ENCODE results near the gene PRKAG2. TPM values are rescaled to one million over a fixed set of nuclear protein-coding genes. Genes with fewer than 3 reads are reported as not detected.

Gene PRKAG2
- total RNA-seq (10 to 100 TPM; 36.7 to 46.1 TPM), polyA plus RNA-seq (ENCODE audit: insufficient read length in 2 of 2) (10 to 100 TPM; 37.5 to 42.6 TPM)
- long read RNA-seq, donor 1, transcript PRKAG2-203 (12 exons, 2,318 nt), result major isoform, 8 of 8 reads
- long read RNA-seq, donor 1, partial matches to known transcripts, result 0 of 8 reads
- long read RNA-seq, donor 1, other reads (novel, unspliced or antisense), result 0 of 8 reads
- long read RNA-seq, donor 2, partial matches to known transcripts, result 0 of 1 reads
- long read RNA-seq, donor 2, other reads (novel, unspliced or antisense), result 0 of 1 reads
- long read RNA-seq, donor 3, partial matches to known transcripts, result 0 of 4 reads
- long read RNA-seq, donor 3, other reads (novel, unspliced or antisense), result 0 of 4 reads
- long read RNA-seq, donor 4, partial matches to known transcripts, result 0 of 1 reads
- long read RNA-seq, donor 4, other reads (novel, unspliced or antisense), result 0 of 1 reads

- H3K27me3 ChIP-seq (ENCODE audit: control insufficient read depth, insufficient read depth, low read length), result peaks cover 8% of the 10 kb centered on the region
- peak in 2 of 6 donors; percentile 76 to 79 for DNase-seq (ENCODE audit: low read depth in 4 of 6, low spot score in 6 of 6)
- H3K27ac ChIP-seq (ENCODE audit: low read depth, low read length), result peak within 1 kb of the TSS; percentile 71
- H3K4me1 ChIP-seq (ENCODE audit: control insufficient read depth, insufficient read depth, low read length), result peaks cover 28% of the 10 kb centered on the region
- H3K36me3 ChIP-seq (ENCODE audit: control insufficient read depth, insufficient read depth, low read length), result no peaks in the 10 kb centered on the region
- WGBS (ENCODE audit: insufficient coverage), result under 1% methylated on average over 87 of the region's 95 CpGs
- H3K4me3 ChIP-seq (ENCODE audit: low read depth, low read length), result peak within 1 kb of the TSS; percentile 59
- H3K9me3 ChIP-seq (ENCODE audit: control insufficient read depth, insufficient read depth, low read length), result no peaks in the 10 kb centered on the region
These were observed at the start of gene PRKAG2 for GRCh38 chr7:151876899-151877777. Gene PRKAG2 (minus strand): TSS chr7:151877115. CDS start chr7:151876620, 495 bp downstream.

GRCh38 chr7:151926336-151926712, 49.4 kb upstream of the PRKAG2 start:
- Histone ChIP-seq H3K36me3 (ENCODE audit: control insufficient read depth, insufficient read depth, low read length) (no peaks in the 10 kb centered on the region), H3K9me3 (ENCODE audit: control insufficient read depth, insufficient read depth, low read length) (no peaks in the 10 kb centered on the region), H3K4me3 (ENCODE audit: low read depth, low read length) (no peak overlapping the region), H3K27me3 (ENCODE audit: control insufficient read depth, insufficient read depth, low read length) (no peaks in the 10 kb centered on the region), H3K4me1 (ENCODE audit: control insufficient read depth, insufficient read depth, low read length) (peaks cover 3% of the 10 kb centered on the region), H3K27ac (ENCODE audit: low read depth, low read length) (no peak overlapping the region)
- no peak for DNase-seq (ENCODE audit: low read depth in 4 of 6, low spot score in 6 of 6)
- WGBS (ENCODE audit: insufficient coverage), result 96% methylated on average over 5 of the region's 5 CpGs

- peaks cover 3% of the 10 kb centered on the region for H3K4me1 ChIP-seq (ENCODE audit: control insufficient read depth, insufficient read depth, low read length)
- 57% methylated on average over 16 of the region's 22 CpGs for WGBS (ENCODE audit: insufficient coverage)
- H3K27me3 ChIP-seq (ENCODE audit: control insufficient read depth, insufficient read depth, low read length), result no peaks in the 10 kb centered on the region
- no peaks in the 10 kb centered on the region for H3K36me3 ChIP-seq (ENCODE audit: control insufficient read depth, insufficient read depth, low read length)
- no peak overlapping the region for H3K4me3 ChIP-seq (ENCODE audit: low read depth, low read length)
- peak overlapping the region; percentile 49 for H3K27ac ChIP-seq (ENCODE audit: low read depth, low read length)
- H3K9me3 ChIP-seq (ENCODE audit: control insufficient read depth, insufficient read depth, low read length), result no peaks in the 10 kb centered on the region
- peak in 2 of 6 donors; percentile 62 to 76 for DNase-seq (ENCODE audit: low read depth in 4 of 6, low spot score in 6 of 6)
These were observed 48.8 kb upstream of the PRKAG2 start for GRCh38 chr7:151925446-151926335.

GRCh38 chr7:151924508-151924907, 47.6 kb upstream of the PRKAG2 start:
- no peak for DNase-seq (ENCODE audit: low read depth in 4 of 6, low spot score in 6 of 6)
- Histone ChIP-seq H3K27ac (ENCODE audit: low read depth, low read length) (no peak overlapping the region), H3K27me3 (ENCODE audit: control insufficient read depth, insufficient read depth, low read length) (no peaks in the 10 kb centered on the region), H3K9me3 (ENCODE audit: control insufficient read depth, insufficient read depth, low read length) (no peaks in the 10 kb centered on the region), H3K4me1 (ENCODE audit: control insufficient read depth, insufficient read depth, low read length) (peaks cover 3% of the 10 kb centered on the region), H3K4me3 (ENCODE audit: low read depth, low read length) (no peak overlapping the region), H3K36me3 (ENCODE audit: control insufficient read depth, insufficient read depth, low read length) (no peaks in the 10 kb centered on the region)
- 88% methylated on average over 5 of the region's 8 CpGs for WGBS (ENCODE audit: insufficient coverage)

- WGBS (ENCODE audit: insufficient coverage), result 89% methylated on average over 8 of the region's 9 CpGs
- Histone ChIP-seq H3K4me1 (ENCODE audit: control insufficient read depth, insufficient read depth, low read length) (peaks cover 3% of the 10 kb centered on the region), H3K27me3 (ENCODE audit: control insufficient read depth, insufficient read depth, low read length) (no peaks in the 10 kb centered on the region), H3K36me3 (ENCODE audit: control insufficient read depth, insufficient read depth, low read length) (no peaks in the 10 kb centered on the region), H3K4me3 (ENCODE audit: low read depth, low read length) (no peak overlapping the region), H3K27ac (ENCODE audit: low read depth, low read length) (no peak overlapping the region), H3K9me3 (ENCODE audit: control insufficient read depth, insufficient read depth, low read length) (no peaks in the 10 kb centered on the region)
- DNase-seq (ENCODE audit: low read depth in 4 of 6, low spot score in 6 of 6), result no peak
These were observed 47.1 kb upstream of the PRKAG2 start for GRCh38 chr7:151924001-151924400.

- peaks cover 3% of the 10 kb centered on the region for H3K4me1 ChIP-seq (ENCODE audit: control insufficient read depth, insufficient read depth, low read length)
- peak in 1 of 6 donors; percentile 13 for DNase-seq (ENCODE audit: low read depth in 4 of 6, low spot score in 6 of 6)
- WGBS (ENCODE audit: insufficient coverage), result 69% methylated on average over 9 of the region's 16 CpGs
- no peak overlapping the region for H3K4me3 ChIP-seq (ENCODE audit: low read depth, low read length)
- H3K27me3 ChIP-seq (ENCODE audit: control insufficient read depth, insufficient read depth, low read length), result no peaks in the 10 kb centered on the region
- no peaks in the 10 kb centered on the region for H3K9me3 ChIP-seq (ENCODE audit: control insufficient read depth, insufficient read depth, low read length)
- H3K27ac ChIP-seq (ENCODE audit: low read depth, low read length), result no peak overlapping the region
- H3K36me3 ChIP-seq (ENCODE audit: control insufficient read depth, insufficient read depth, low read length), result no peaks in the 10 kb centered on the region
These were observed 46.4 kb upstream of the PRKAG2 start for GRCh38 chr7:151923097-151923876.

GRCh38 chr7:151921451-151921850, 44.5 kb upstream of the PRKAG2 start:
- no peak for DNase-seq (ENCODE audit: low read depth in 4 of 6, low spot score in 6 of 6)

GRCh38 chr7:151920488-151920887, 43.6 kb upstream of the PRKAG2 start:
- Histone ChIP-seq H3K27ac (ENCODE audit: low read depth, low read length) (no peak overlapping the region), H3K4me1 (ENCODE audit: control insufficient read depth, insufficient read depth, low read length) (no peaks in the 10 kb centered on the region), H3K36me3 (ENCODE audit: control insufficient read depth, insufficient read depth, low read length) (no peaks in the 10 kb centered on the region), H3K9me3 (ENCODE audit: control insufficient read depth, insufficient read depth, low read length) (no peaks in the 10 kb centered on the region), H3K27me3 (ENCODE audit: control insufficient read depth, insufficient read depth, low read length) (no peaks in the 10 kb centered on the region), H3K4me3 (ENCODE audit: low read depth, low read length) (no peak overlapping the region)
- WGBS (ENCODE audit: insufficient coverage), result 100% methylated on average over 1 of the region's 1 CpG
- DNase-seq (ENCODE audit: low read depth in 4 of 6, low spot score in 6 of 6), result no peak

More at GRCh38 chr7:151921451-151921850, 44.5 kb upstream of the PRKAG2 start:
- no peaks in the 10 kb centered on the region for H3K36me3 ChIP-seq (ENCODE audit: control insufficient read depth, insufficient read depth, low read length)
- no peaks in the 10 kb centered on the region for H3K27me3 ChIP-seq (ENCODE audit: control insufficient read depth, insufficient read depth, low read length)
- H3K4me3 ChIP-seq (ENCODE audit: low read depth, low read length), result no peak overlapping the region
- peaks cover 3% of the 10 kb centered on the region for H3K4me1 ChIP-seq (ENCODE audit: control insufficient read depth, insufficient read depth, low read length)
- H3K9me3 ChIP-seq (ENCODE audit: control insufficient read depth, insufficient read depth, low read length), result no peaks in the 10 kb centered on the region
- 94% methylated on average over 13 of the region's 13 CpGs for WGBS (ENCODE audit: insufficient coverage)
- no peak overlapping the region for H3K27ac ChIP-seq (ENCODE audit: low read depth, low read length)
